ENCODE data around the gene DOLPP1.

GRCh38 chr9:129095170-129095667, 14.3 kb downstream of the DOLPP1 start:
- no peak for TF ChIP-seq EZH2 (IDR thresholded peaks at IDR 0.05; ENCODE audit: insufficient read depth, poor library complexity, severe bottlenecking)
- TF ChIP-seq EZH2phosphoT487 (IDR thresholded peaks at IDR 0.05; ENCODE audit: insufficient read depth, low read depth): no peak

All from GM23248 (cell line).